Right kidney (tissue), 9 donors: ENCODE data around the gene COMTD1.

Source experiments
- DNase-seq: peaks from one replicate; pipeline ENCODE4 v3.0.0-alpha.2; 2016
- long read RNA-seq, 8 donors: transcript quantifications; one replicate each; lab custom pipeline, GENCODE V29; 2026

Gene COMTD1
- long read RNA-seq, donor 1, transcript COMTD1-201 (7 exons, 976 nt), result major isoform, 8 of 9 reads
- long read RNA-seq, donor 1, partial matches to known transcripts, result 0 of 9 reads
- long read RNA-seq, donor 1, other reads (novel, unspliced or antisense), result 0 of 9 reads
- long read RNA-seq, donor 2, partial matches to known transcripts, result 0 of 1 reads
- long read RNA-seq, donor 2, other reads (novel, unspliced or antisense), result 0 of 1 reads
- long read RNA-seq, donor 3, transcript COMTD1-201 (7 exons, 976 nt), result major isoform, 6 of 7 reads
- long read RNA-seq, donor 3, partial matches to known transcripts, result 0 of 7 reads
- long read RNA-seq, donor 3, other reads (novel, unspliced or antisense), result 0 of 7 reads
- long read RNA-seq, donor 4, partial matches to known transcripts, result 0 of 6 reads
- long read RNA-seq, donor 4, other reads (novel, unspliced or antisense), result 0 of 6 reads
- long read RNA-seq, donor 5, transcript COMTD1-201 (7 exons, 976 nt), result major isoform, 8 of 9 reads
- long read RNA-seq, donor 5, partial matches to known transcripts, result 0 of 9 reads
- long read RNA-seq, donor 5, other reads (novel, unspliced or antisense), result 0 of 9 reads
- long read RNA-seq, donor 6, partial matches to known transcripts, result 0 of 6 reads
- long read RNA-seq, donor 6, other reads (novel, unspliced or antisense), result 0 of 6 reads
- long read RNA-seq, donor 7, transcript COMTD1-201 (7 exons, 976 nt), result major isoform, 5 of 6 reads
- long read RNA-seq, donor 7, partial matches to known transcripts, result 0 of 6 reads
- long read RNA-seq, donor 7, other reads (novel, unspliced or antisense), result 0 of 6 reads
- long read RNA-seq, donor 8, transcript COMTD1-201 (7 exons, 976 nt), result major isoform, 11 of 11 reads
- long read RNA-seq, donor 8, partial matches to known transcripts, result 0 of 11 reads
- long read RNA-seq, donor 8, other reads (novel, unspliced or antisense), result 0 of 11 reads

GRCh38 chr10:75235375-75236177 is at the start of gene COMTD1:
COMTD1 (minus strand) TSS chr10:75235957; CDS start chr10:75235928, 29 bp downstream.
- peak; percentile 91 for DNase-seq

GRCh38 chr10:75283671-75284470 is 48.1 kb upstream of the COMTD1 start:
- DNase-seq, result peak; percentile 76

GRCh38 chr10:75283078-75283670 is 47.4 kb upstream of the COMTD1 start:
- DNase-seq, result no peak

GRCh38 chr10:75281974-75282373 is 46.2 kb upstream of the COMTD1 start:
- DNase-seq, result no peak

GRCh38 chr10:75280236-75280635 is 44.5 kb upstream of the COMTD1 start:
- DNase-seq, result no peak

GRCh38 chr10:75276069-75276872 is 40.5 kb upstream of the COMTD1 start:
- peak; percentile 54 for DNase-seq

GRCh38 chr10:75272896-75273295 is 37.1 kb upstream of the COMTD1 start:
- DNase-seq, result no peak

GRCh38 chr10:75272094-75272493 is 36.3 kb upstream of the COMTD1 start:
- DNase-seq, result no peak

- DNase-seq, result no peak
Observed at GRCh38 chr10:75269605-75270004, 33.8 kb upstream of the COMTD1 start.

- DNase-seq, result no peak
Observed at GRCh38 chr10:75266945-75267344, 31.2 kb upstream of the COMTD1 start.

- DNase-seq, result no peak
Observed at GRCh38 chr10:75265856-75266255, 30.1 kb upstream of the COMTD1 start.

- no peak for DNase-seq
Observed at GRCh38 chr10:75263806-75264205, 28.0 kb upstream of the COMTD1 start.

- DNase-seq, result no peak
Observed at GRCh38 chr10:75261813-75262705, 26.3 kb upstream of the COMTD1 start.

GRCh38 chr10:75260990-75261389 is 25.2 kb upstream of the COMTD1 start:
- no peak for DNase-seq

GRCh38 chr10:75254739-75255138 is 19.0 kb upstream of the COMTD1 start:
- no peak for DNase-seq

- DNase-seq, result no peak
Observed at GRCh38 chr10:75253281-75254220, 17.8 kb upstream of the COMTD1 start.

- no peak for DNase-seq
Observed at GRCh38 chr10:75250934-75251333, 15.2 kb upstream of the COMTD1 start.

- DNase-seq, result no peak
Observed at GRCh38 chr10:75247797-75248196, 12.0 kb upstream of the COMTD1 start.
